Measurements from ENCODE around the gene LZTFL1. TPM values are rescaled to one million over a fixed set of nuclear protein-coding genes. Genes with fewer than 3 reads are reported as not detected.

The LZTFL1 gene, protein sequence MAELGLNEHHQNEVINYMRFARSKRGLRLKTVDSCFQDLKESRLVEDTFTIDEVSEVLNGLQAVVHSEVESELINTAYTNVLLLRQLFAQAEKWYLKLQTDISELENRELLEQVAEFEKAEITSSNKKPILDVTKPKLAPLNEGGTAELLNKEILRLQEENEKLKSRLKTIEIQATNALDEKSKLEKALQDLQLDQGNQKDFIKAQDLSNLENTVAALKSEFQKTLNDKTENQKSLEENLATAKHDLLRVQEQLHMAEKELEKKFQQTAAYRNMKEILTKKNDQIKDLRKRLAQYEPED
- 12.7 to 18.3 TPM (median 17.5 TPM) in 5 replicates for total RNA-seq (2022; extraction: Qiagen RNA extraction)

DNA sequence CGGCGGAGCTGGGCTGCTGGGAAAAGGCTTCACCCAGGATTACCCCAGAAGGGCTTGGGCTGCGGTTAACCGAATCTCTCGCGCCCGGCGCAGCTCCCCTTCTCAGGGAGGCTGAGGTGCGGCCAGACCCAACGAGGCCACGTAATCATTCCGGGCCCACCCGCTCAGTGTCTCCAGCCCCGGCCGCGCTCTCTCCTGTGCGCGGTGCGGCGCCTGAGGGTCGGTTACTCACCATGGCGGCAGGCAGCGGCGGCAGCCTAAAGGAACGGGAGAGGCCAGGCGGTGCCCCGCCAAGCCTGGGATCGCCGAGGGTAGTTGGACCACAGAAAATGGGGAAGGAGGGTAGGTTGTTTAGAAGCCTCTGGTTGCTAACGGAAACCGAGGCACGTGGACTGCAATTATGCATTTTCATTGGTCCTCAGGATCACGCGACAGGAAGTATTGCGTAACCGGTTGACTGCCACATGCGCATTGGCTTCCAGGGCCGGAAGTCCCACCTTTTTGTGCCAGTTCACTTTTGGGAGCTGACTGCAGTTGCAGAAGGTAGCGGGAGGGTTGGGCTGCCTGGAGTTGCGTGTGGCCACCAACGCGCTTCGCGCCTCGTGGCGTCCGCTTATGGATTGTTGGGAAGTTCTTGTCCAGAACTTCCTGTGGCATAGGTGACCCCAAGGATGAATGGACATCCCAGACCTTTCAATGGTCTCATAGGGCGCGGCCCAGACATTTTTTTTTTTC lies at the start of gene LZTFL1:
LZTFL1 (minus strand) TSS at position 363 of the 735 bp plus-strand sequence; CDS start at position 235, 128 bp downstream.

DNA sequence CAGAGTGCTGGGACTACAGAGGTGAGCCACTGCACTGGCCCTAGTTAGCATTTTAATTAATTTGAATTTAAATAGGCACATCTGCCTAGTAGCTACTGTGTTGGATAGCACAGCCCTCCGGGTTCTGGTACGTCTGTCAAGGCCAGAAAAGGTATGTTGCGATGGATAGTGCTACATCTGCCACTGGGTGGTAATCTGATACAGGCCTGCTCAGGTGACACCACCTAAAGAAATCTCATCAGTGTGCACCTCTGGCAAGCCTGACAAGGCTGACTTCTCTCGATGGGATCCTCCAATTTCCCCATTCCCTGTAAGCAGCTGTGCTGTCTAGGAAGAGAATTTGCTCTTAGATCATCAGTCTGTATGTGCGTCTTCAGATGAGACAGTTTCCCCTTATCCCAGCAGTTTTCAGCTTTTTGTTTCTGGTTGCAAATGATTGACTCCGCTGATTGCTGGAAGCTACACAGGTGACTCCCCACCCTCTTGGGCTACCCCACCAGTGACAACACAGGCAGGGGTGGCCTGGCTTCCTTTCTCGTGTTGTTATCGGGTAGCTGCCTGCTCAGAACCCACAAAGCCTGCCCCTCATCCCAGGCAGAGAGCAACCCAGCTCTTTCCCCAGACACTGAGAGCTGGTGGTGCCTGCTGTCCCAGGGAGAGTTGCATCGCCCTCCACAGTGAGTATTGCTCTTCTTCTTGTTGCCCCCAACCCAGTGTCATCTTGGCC lies 44.2 kb upstream of the LZTFL1 start, which contains the start of gene CCR9:
CCR9 (plus strand) TSS at position 565 of the 727 bp plus-strand sequence. CDS start 8,391 bp downstream, outside the sequence.

DNA sequence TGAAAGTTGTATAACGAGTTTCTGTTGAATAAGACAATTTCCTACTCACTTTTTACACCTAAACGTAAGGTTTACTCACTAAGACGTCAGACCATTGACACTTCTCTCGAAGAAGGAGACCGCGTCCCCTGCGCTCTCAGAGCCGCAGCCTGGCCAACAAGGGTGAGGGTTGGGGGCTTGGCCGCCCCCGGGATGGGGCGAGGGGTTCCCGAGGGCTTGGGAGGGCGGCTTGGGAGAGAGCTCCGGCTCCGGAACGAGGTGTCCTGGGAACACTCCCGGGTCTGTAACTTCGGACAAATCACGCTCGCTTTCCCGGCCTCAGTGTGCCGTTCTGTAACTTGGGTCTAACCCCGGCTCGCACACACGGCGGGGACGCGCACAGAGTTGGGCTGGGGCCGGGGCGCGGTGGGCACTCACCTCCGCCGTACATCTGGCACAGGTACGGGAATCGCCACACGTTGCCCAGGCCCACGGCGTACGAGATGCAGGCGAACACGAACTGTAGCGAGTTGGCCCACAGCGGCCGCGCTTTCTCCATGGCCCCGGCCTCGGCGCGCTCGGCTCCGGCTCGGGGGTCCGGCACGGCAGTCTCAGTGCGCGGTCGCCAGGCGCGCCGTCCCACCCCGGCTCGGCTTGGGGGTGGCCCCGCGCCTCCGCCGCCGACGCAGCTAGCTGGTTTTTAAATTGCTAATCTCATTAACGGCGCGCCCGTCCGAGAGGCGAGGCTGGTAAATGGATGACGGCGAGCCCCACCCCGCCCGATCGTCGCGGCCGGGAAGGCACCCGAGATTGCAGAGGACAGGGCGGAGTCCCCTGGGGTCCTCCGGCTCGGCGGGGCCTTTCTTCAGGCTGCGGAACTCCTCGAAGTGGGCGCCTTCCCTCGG lies 45.8 kb downstream of the LZTFL1 start, which contains the start of gene SLC6A20:
SLC6A20 (minus strand) TSS at position 655 of the 884 bp plus-strand sequence; CDS start at position 538, 117 bp downstream.

Other genes with a start within 250 kb of the LZTFL1 start
- gene LIMD1, start 247.4 kb downstream of the LZTFL1 start, total RNA-seq (2022; extraction: Qiagen RNA extraction) = 11.3 to 18.7 TPM (median 14.9 TPM) in 5 replicates
- gene SACM1L, start 152.7 kb downstream of the LZTFL1 start, total RNA-seq (2022; extraction: Qiagen RNA extraction) = 13.8 to 16.2 TPM (median 15.5 TPM) in 5 replicates
- gene SLC6A20, start 45.6 kb downstream of the LZTFL1 start, total RNA-seq (2022; extraction: Qiagen RNA extraction) = 0.02 TPM in 1 of 5 replicates, not detected in the others
- not detected in 5 replicates for gene CCR9, start 44.4 kb upstream of the LZTFL1 start, total RNA-seq (2022; extraction: Qiagen RNA extraction)
- not detected in 5 replicates for gene CXCR6, start 101.3 kb upstream of the LZTFL1 start, total RNA-seq (2022; extraction: Qiagen RNA extraction)
- gene FYCO1, start 153.7 kb upstream of the LZTFL1 start, total RNA-seq (2022; extraction: Qiagen RNA extraction) = 4.5 to 5.7 TPM (median 4.9 TPM) in 5 replicates
- gene XCR1, start 185.4 kb upstream of the LZTFL1 start, total RNA-seq (2022; extraction: Qiagen RNA extraction) = not detected in 5 replicates